Left ventricle myocardium superior (tissue), 1 donor: ENCODE data around the gene ARHGAP6. TPM values are rescaled to one million over a fixed set of nuclear protein-coding genes. Genes with fewer than 3 reads are reported as not detected.

Experiments
- ATAC-seq: fragments of 200-7000 bp; cut with Tn5 transposase; one replicate; pipeline ENCODE4 v1.9.1; 2020; ENCODE audit warnings: mild to moderate bottlenecking, moderate library complexity
- DNase-seq: peaks from one replicate; pipeline ENCODE4 v3.0.0-alpha.2; 2020
- intact Hi-C: fragments of 100-400 bp; cut with micrococcal nuclease; formaldehyde crosslinking; loops from one replicate; pipeline ENCODE4 v1.11.0; 2022
- total RNA-seq: library from RNA; stranded (reverse); fragmentation: NEBNext Ultra II Directional; extraction: Animal tissue kit (Norgen Biotek cat#: 25700); gene quantifications from one replicate; pipeline ENCODE4 v1.2.1, GENCODE V29; 2021
- donor health status: DM: no; HTN: yes; CAD: no; lungs with severe emphysema.

Gene ARHGAP6
- total RNA-seq, 1 donor from 2014 or later = 2.8 TPM

- DNase-seq = no peak
- intact Hi-C loops = no loop called here
- no peak for ATAC-seq
These were observed 360.9 kb downstream of the ARHGAP6 start for GRCh38 chrX:11304829-11305228.

- no peak for ATAC-seq
- intact Hi-C loops = no loop called here
- no peak for DNase-seq
These were observed 367.1 kb downstream of the ARHGAP6 start for GRCh38 chrX:11298600-11298999.

GRCh38 chrX:11296051-11296450, 369.7 kb downstream of the ARHGAP6 start:
- DNase-seq (no peak), ATAC-seq (no peak)
- intact Hi-C loops = no loop called here

GRCh38 chrX:11293113-11293512, 372.6 kb downstream of the ARHGAP6 start, which contains the start of gene AMELX:
Gene AMELX (plus strand): TSS chrX:11293413. CDS start chrX:11294789, 1,376 bp downstream.
- ATAC-seq = no peak

GRCh38 chrX:11290416-11291102, 375.2 kb downstream of the ARHGAP6 start:
- intact Hi-C loops = no loop called here
- DNase-seq (no peak), ATAC-seq (no peak)

More at GRCh38 chrX:11293113-11293512, 372.6 kb downstream of the ARHGAP6 start, which contains the start of gene AMELX:
- no peak for DNase-seq
- intact Hi-C loops = no loop called here

- DNase-seq = no peak
- intact Hi-C loops = no loop called here
- no peak for ATAC-seq
These were observed 378.2 kb downstream of the ARHGAP6 start for GRCh38 chrX:11287505-11287904.

- DNase-seq = no peak
- ATAC-seq = no peak
- intact Hi-C loops = no loop called here
These were observed 380.1 kb downstream of the ARHGAP6 start for GRCh38 chrX:11285651-11286050.

- intact Hi-C loops = no loop called here
- ATAC-seq = no peak
- DNase-seq = no peak
These were observed 383.7 kb downstream of the ARHGAP6 start for GRCh38 chrX:11282043-11282442.

GRCh38 chrX:11273544-11273943, 392.2 kb downstream of the ARHGAP6 start:
- ATAC-seq (no peak), DNase-seq (no peak)
- intact Hi-C loops = no loop called here

GRCh38 chrX:11272863-11273262, 392.9 kb downstream of the ARHGAP6 start:
- DNase-seq = no peak
- intact Hi-C loops = no loop called here
- ATAC-seq = no peak

- DNase-seq (no peak), ATAC-seq (no peak)
- intact Hi-C loops = no loop called here
These were observed 393.4 kb downstream of the ARHGAP6 start for GRCh38 chrX:11272290-11272689.

GRCh38 chrX:11269996-11270395, 395.7 kb downstream of the ARHGAP6 start:
- ATAC-seq = no peak
- intact Hi-C loops = no loop called here
- no peak for DNase-seq

GRCh38 chrX:11269006-11269405, 396.7 kb downstream of the ARHGAP6 start:
- intact Hi-C loops = no loop called here
- no peak for DNase-seq
- no peak for ATAC-seq

- intact Hi-C loops = no loop called here
- no peak for ATAC-seq
- DNase-seq = no peak
These were observed 398.3 kb downstream of the ARHGAP6 start for GRCh38 chrX:11267425-11267824.

GRCh38 chrX:11266573-11267003, 399.1 kb downstream of the ARHGAP6 start:
- intact Hi-C loops = no loop called here
- no peak for DNase-seq
- ATAC-seq = peak; percentile 13

- DNase-seq = no peak
- intact Hi-C loops = no loop called here
- no peak for ATAC-seq
These were observed 400.4 kb downstream of the ARHGAP6 start for GRCh38 chrX:11265352-11265751.

GRCh38 chrX:11264925-11265324, 400.8 kb downstream of the ARHGAP6 start:
- DNase-seq (no peak), ATAC-seq (no peak)
- intact Hi-C loops = no loop called here

GRCh38 chrX:11261260-11261659, 404.5 kb downstream of the ARHGAP6 start:
- DNase-seq = no peak
- intact Hi-C loops = no loop called here
- ATAC-seq = no peak

- intact Hi-C loops = no loop called here
- DNase-seq (no peak), ATAC-seq (no peak)
These were observed 406.3 kb downstream of the ARHGAP6 start for GRCh38 chrX:11259437-11259836.

- ATAC-seq = no peak
- intact Hi-C loops = no loop called here
These were observed 408.0 kb downstream of the ARHGAP6 start for GRCh38 chrX:11257711-11258110.

GRCh38 chrX:11257290-11257689, 408.4 kb downstream of the ARHGAP6 start:
- intact Hi-C loops = no loop called here
- no peak for ATAC-seq

More at GRCh38 chrX:11257711-11258110, 408.0 kb downstream of the ARHGAP6 start:
- no peak for DNase-seq

More at GRCh38 chrX:11257290-11257689, 408.4 kb downstream of the ARHGAP6 start:
- no peak for DNase-seq
